Stimulated activated CD8-positive, alpha-beta memory T cell treated with anti-CD3 and anti-CD28 coated beads, Interleukin-12 subunit alpha, Interleukin-12 subunit beta, amount 100 ng/mL, for 4 hours (primary cell): ENCODE data around the gene DSG2.

ENCODE experiments used
- DNase-seq: peaks from one replicate; pipeline ENCODE4 v3.0.0-alpha.2; 2020; ENCODE audit warnings: low read depth

Gene DSG2

DNA sequence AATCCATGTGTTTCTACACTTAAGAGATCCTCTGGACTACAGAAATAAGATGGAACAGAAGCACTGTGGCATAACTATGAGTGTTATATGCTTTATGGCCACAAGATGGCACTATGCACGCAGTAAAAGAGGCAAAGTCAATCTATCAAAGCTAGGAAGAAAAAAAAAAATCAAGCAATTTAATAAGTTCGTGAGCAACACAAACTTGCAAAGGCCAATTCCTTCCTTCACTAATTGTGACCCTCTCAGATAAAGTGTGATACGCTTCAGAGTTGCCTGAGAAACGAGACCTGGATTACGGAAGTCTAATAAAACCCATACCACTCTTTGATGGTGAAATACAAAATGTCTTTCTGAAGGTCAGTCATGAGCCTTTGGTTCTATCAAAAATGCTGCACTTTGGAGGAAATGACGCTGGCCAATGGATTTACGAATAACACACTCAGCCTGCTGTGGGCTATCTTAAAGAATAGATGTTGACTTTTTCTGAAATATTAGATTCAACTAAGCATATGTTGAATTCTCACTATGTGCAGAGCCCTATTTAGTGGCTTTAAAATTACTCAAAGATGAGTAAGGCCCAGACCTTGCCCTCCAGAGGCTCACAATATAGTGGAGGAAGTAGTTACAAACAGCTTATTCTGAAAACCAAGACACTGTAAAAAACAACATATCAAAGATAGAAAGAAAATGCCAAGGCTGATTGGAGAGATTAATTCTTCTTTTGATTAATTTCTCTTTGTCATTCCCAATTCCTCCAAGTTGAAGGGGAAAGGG lies 58.2 kb downstream of the DSG2 start:
- no peak for DNase-seq

DNA sequence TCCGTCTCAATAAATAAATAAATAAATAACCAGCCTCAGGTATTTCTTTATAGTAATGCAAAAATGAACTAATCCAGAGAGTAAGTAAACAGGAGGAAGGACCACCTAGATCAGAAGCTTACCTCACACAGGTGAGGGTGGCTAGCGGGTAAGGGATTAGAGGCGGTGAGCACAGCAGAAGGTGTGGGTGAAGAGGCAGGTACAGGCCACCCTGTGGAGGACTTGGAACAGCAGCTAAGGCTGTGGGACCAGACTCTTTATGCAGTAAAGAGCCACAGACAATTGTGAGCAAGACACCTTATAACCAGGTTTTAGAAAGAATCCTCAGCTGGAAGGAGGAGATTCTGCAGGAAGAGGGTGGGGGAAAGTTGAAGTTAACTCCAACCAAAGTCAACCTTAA lies 59.5 kb downstream of the DSG2 start:
- DNase-seq, result no peak

DNA sequence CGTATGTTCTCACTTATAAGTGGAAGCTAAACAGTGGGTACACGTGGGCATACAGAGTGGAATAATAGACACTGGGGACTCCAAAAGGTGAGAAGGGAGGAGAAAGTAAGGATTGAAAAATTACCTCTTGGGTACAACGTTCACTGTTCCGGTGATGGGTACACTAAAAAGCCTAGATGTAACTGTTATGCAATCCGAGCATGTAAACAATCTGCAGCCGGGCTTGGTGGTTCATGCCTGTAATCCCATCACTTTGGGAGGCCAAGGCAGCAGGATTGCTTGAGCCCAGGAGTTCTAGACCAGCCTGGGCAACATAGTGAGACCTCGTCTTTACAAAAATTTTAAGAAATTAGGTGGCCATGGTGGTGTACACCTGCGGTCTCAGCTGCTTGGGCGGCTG lies 60.6 kb downstream of the DSG2 start:
- DNase-seq, result no peak

DNA sequence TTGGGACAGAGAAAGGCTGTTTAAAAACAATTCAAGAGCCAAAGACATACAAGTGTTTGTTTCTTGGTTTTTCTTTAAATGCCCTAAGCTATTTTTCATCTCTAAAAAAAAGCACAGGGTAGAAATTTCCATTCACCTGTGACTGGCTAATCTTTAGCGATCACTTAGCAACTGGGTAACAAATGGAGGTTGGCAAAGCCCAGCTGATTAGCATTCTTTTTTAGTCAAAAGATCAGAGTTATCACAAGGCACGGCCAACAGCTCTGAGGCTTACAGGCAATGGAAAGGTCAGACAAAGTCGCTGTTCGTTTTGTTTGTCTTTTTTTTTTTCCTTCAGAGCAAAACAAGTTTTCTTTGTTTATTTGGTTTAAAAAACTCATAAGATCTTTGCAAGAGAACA lies 64.7 kb downstream of the DSG2 start:
- DNase-seq, result no peak

DNA sequence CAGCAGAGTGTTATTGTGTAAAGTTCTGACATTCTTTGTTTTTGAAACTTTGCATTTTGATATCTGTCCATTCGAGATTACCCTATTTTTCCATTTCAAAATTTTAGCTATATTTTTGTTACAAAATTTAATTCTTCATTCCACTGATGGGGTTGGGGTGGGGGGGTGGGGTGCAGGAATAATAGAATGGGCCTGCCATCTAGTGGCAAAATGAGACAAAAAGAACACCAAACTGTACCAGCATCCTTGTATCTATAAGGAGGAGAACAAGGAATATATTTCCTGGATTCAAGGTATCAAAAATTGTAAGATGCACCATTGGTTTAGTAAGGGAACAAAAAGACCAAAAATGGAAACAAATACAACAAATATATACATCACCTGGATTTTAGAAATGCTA lies 65.8 kb downstream of the DSG2 start:
- no peak for DNase-seq

DNA sequence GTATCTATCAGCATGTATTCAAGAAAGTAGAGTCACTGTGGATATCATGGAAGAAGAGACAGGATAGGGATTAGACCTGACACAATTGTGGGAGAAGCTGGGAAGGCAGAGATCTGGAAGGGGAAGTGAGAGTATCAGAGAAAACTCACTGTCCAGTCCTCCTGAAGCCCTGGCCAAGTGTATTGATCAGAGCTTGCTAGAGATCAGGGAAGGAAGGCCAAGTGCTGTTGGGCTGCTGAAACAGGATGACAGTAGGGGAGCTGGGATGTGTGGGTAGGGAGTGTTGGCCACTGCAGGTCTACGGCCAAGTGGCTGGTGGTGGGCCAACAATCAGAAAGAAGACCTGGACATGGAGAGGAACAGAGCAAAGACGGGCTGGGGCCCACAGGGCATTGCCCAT lies 67.4 kb downstream of the DSG2 start:
- DNase-seq, result no peak

DNA sequence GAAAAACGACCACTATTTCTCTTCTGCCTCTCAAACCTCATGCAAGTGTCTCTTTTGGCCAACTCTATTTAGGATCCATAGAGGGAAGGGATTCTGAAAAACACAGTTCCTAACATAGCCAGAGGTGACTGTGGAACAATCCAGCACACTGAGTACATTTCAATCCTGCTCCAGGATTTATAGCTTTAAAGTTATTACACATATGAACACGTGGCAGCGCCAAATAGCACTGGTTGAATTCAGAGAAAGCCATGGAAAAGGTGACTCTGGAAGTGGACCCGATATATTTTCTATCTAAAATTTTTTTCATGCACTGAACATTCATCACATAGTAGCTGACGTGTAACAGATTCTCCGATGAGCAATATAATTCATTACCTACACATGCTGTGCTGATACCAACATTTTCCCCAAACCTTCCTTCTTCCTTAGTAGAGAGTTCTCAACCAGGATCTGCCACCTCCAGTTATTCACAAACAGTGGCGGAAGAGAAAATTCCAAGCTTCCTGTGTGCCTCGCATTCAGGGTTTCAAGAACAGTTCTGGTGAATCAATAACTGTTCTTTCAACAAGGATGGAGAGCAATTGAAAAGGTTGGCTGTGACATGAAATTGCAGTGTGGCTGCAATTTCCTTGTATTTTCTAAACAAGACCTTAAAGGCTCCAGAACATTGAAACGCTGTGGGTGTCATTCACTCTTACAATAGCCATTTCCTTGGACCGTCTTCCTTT lies 68.0 kb downstream of the DSG2 start:
- DNase-seq, result no peak

DNA sequence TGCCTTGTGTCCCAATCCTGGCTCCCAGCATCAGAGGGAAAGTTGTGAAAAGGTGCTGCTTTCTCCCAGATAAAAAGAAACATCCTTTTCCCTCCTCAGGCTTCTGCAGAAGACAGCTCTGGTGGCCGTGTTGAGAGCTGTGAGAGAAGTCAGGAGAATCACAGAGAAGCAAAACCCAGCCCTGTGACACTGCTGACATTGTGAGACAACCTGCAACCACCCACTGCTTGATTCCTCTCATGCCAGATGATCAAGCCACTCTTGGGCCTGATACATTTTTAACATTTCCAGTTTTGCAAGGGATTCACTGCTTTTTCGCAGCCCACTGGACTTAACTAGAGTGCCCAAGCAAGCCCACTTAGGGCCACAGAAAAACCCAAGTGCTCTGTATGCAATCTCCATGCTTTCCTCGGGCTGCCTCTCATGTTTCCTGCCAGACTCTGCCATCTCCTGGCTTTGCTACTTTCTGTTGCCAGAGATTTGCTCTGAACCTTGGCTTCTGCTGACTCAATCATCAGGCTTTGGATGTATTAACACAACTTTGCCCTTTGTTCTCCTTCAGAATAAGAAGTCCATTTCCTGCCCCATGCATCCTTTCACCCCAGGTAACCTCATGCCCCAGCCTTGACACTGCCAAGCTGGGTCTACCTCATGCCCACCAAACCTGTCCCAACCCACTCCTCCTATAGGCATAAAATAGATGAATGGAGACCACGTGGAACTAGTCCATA lies 68.8 kb downstream of the DSG2 start:
- no peak for DNase-seq

DNA sequence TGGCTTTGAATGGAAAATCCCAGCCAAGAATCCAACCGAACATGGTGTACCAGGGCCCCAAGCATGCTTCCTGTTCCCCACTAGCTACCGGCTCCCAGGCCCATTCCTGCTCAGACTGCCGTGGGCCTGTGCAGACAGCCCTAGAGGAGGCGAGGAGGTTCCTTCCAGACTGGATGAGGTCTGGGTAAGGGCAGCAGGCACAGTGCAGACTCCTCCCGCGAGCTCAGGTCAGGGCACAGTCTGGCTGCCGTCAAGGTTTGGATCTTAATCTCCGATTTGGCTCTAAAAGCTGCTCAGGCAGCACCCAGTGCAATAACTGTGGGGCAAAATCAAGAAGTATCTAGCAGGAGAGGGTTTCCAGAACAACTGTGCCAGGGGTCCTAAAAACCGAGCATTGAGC lies 74.4 kb downstream of the DSG2 start:
- no peak for DNase-seq

DNA sequence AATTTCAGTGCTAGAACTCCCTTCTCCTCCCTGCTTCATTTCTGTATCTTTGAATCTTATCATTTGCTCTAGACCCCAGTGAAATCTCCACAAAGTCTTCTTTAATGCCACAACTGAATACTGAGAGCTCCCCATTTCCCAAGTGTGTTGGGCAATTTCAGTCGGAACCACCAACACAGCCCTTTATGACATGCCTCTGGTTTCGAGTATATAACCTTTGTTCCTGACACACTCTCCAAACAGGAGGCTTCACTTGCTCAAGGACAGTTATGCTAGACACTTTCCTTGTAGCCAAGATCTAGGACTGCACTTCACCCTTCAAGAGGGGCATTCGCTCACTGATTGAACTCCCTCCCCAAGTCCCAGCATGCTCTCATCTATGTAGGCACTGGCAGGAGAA lies 75.1 kb downstream of the DSG2 start:
- no peak for DNase-seq

DNA sequence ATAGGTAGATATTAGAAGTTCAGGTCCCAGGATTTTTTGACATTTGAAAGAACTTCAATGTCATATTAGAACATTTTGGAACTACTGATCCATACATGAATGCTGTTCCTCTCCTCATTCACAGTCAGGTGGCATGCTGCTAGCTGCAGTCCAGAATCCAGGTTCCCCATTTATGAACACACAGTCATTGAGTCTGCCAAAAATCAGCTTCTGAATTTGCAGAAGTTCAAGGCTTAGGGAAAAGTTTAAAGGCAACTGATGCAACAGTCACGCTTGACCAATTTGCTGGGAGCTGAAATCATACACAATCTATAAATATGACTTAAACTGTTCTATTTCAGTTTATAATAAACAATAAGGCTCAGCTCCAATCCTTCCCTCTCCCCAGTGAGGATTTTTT lies 76.4 kb downstream of the DSG2 start:
- no peak for DNase-seq

DNA sequence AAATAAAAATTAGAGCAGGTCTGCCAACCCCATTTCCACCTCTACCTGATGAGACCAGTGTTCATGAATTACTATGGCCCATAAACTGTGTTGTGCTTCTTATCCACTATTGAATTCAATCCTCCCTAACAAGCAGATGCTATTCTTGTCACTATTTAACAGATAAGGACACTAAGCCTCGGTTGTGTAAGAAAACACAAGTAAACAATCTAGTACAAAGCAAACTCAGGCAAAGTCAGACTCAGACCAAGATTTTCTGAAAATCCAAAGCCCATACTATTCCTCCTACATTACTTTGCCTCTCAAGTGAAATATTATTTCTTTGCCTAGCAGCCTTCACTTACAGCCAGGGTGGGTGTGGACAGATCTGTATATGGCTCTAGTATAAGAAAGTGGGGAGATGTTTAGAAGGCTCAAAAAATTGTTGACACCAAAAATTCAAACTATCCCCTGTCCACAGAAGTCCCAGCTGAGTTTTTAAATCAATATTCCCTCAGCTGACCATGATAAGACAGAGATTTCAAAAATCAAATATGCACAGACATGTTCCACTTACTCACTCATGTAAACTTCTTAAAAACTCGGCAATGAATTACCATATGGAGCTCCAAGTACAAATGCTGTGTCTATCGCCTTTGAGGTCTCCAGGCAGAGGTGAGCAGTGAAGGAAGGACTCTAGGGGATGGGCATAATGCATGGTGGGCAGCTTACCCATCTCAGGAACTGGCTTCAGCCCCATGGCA lies 77.7 kb downstream of the DSG2 start:
- DNase-seq, result no peak

DNA sequence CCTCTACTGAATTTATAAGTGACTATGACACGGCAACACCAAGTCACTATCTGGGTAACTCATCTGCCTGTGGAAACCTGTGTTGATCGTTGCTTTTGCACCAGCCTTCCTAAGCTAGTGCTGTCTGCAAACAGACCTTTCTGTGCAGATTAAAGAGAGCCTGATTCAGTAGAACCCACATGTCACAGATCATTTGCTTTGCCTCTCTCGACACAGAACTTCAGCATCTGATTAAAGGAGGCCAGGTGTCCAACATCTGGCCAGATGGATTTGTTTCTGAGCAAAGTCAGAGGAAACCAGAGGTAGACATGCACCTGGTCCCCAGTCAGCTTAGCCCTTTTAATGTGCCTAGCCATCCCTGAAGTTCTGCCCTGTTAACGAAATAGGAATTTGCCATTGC lies 78.7 kb downstream of the DSG2 start:
- no peak for DNase-seq

DNA sequence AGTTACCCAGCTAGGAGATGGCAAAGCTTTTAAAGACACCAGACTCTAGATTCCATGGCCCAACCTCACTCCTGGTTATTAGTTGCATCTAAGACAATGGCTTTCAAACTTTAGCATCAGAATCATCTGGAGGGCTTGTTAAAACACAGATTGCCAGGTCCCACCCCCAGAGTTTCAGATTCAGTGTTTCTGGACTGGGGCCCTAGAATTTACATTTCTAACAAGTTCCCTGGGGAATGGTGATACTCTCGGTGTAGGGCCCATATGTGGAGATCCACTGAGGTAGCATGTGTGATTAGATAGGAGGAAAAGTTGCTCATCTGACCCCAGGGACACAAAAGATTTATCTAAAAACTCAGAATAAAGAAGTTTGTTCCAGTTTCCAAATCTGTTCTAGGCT lies 79.2 kb downstream of the DSG2 start:
- DNase-seq, result no peak

DNA sequence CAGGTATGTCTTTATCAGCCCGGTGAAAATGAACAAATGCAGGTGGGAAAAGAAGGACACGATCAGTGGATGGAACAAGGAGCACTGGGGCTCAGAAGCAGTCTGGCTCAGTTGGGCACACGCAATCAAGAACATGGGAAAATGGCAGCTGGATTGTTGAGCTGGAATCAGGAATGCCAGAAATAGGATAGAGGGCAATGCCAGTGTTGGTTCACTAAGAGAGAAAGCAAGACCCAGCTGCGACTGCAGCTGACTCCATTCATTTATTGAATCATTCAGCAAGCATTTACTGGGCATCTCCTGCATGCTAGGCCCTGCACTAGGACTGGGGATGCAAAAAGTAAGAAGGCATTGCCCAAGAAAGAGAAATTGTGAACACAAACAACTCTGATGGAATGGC lies 80.1 kb downstream of the DSG2 start:
- DNase-seq, result no peak

DNA sequence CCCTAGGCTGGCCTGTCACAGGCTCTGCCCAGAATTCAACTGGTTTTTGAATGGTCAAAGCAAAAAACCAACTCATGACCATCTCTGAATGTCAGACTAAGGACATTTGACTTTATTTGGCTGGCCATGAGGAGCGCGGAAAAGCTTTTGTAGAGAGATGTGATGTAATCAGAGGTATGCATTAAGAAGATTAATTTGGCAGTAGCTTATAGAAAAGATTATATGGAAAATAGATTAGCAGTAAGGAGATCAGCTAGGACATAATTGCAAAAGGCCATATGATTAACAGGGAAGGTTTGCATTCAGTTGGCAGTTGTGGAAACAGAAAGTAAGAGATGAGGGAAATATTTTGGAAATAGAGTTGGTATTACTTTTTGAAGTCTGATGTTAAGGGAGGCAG lies 81.4 kb downstream of the DSG2 start:
- no peak for DNase-seq

DNA sequence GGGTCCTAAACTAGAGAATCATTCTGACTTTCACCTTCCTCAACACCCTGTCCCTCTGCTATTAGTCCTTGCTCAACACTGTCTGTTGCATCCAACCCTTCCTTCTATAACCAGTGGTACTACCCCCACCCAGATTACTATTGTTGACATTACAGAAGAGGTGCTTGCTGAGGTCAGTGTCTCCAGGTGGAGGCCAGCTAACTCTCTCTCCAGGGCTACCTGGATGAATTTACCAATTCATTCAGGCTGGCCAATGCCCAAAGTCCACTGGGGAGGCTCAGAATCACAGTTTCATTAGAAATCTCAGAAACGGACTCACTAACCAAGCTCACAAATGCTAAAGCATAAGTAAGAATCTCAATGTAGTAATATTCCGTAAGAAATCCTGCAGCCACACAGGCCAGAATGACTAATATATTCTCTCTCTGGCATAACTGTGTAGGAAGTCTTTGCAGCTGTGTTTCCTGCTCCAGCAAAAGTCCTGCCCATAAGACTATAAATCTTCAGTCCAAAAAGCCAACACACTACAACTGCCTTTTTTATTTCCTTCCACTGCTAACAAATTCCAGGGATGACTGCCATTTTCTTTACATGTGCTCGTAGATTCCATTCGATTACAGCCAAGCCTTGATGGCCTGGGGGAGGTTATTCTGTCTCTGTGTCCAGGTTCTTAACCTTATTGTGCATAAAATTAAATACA lies 83.7 kb downstream of the DSG2 start:
- DNase-seq, result no peak

DNA sequence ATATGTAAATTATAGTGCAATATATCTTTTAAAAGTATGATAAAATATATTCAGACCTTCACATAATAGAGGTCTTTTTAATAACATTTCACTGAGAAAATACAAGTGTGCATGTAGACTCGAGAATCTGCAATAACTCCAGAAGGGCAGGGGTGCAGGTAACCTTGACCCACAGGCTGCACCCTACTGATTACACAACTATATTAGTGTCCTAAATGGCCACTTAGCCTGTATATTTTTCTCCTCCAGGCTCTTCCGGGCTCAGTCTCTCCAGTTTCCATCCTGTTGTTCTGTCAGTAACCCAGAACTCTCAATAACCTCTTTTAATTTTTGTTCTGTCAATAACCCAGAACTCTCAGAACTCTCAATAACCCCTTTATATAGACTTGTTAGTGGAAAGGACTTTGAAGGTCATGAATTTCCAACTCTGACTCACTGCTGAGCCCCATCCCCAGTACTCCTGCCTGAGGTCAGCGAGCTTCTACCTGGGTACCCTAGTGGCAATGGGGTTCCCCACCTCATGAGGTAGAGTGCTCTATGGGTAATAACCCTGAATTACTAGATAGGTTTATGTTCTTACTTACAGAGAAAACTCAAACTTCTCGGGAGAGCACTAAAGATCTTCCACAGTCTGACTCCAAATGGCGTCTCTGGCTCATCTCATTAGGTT lies 85.3 kb downstream of the DSG2 start:
- no peak for DNase-seq

DNA sequence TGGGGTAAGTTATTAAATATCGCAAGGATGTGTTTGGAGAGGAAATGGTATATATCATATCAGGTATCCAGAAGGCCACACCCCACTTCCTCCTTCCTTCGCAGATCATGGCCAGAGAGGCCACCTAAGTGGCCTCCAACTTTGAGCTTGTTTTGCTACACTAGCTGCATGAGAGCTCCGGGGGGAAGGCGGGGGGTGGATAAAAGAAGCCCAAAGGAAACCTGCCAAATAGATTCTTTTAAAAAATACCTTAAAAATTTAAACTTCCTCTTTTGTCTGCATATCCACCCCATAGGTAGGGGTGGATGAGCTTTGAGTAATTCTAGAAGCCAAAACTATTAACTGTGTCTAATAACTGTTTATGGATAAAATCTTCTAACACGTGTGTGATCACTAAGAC lies 88.0 kb downstream of the DSG2 start:
- DNase-seq, result no peak

DNA sequence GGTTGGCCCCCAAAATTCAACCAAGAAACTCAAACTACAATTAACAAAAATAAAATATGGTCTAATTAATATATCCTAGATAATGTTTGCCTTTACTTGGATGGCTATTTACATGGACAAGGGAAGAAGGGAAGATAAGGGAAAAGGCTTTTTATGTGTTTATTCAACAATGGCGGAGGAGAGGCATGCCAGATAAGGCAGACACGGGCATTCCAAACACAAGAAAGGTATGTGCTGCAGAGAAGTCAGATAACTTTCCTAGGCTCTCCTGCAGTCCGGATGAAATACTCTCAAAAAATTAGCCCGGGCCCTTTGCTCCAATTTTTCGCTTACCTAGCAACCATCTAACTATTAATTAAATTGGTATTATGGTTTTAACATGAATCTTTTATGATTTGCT lies 88.6 kb downstream of the DSG2 start:
- no peak for DNase-seq

DNA sequence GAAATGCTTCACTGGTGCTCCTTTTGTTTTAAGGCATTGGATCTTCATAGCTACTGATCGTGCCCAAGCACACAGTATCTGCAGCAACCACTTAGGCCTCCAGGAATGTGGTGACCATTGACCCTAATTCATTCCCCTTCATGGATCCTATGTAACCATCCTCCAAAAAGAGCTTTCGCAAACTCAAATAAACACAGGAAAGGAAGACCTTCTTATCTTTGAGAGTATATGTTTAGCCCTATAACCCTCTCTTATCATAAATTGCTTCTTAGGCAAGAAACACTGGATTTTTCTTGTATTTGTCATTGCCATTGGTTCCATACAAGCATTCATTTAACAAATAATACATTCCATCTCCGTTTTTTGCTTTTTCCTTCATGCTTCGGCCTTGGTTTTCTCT lies 89.6 kb downstream of the DSG2 start:
- no peak for DNase-seq
